HTR-8/SVneo (cell line): ENCODE data around the gene LDLRAD3.

Source experiments
- DNase-seq: peaks from one replicate; pipeline ENCODE4 v3.0.0; 2011; ENCODE audit warnings: low spot score, mixed read lengths; ENCODE audit not compliant: insufficient read length
- FAIRE-seq: peaks from 2 replicates; lab custom pipeline; 2011; peaks lifted over from hg19 to GRCh38; lab: Jason Lieb, UNC

LDLRAD3 gene

GRCh38 chr11:36216061-36216615 lies 272.3 kb downstream of the LDLRAD3 start:
- DNase-seq (no peak), FAIRE-seq (no peak)

- DNase-seq (no peak), FAIRE-seq (no peak)
Observed at GRCh38 chr11:36218283-36218921, 274.5 kb downstream of the LDLRAD3 start.

GRCh38 chr11:36219996-36220395 lies 276.1 kb downstream of the LDLRAD3 start:
- FAIRE-seq (no peak), DNase-seq (no peak)

GRCh38 chr11:36222831-36223635 lies 279.2 kb downstream of the LDLRAD3 start:
- FAIRE-seq, result no peak
- no peak for DNase-seq

GRCh38 chr11:36224209-36224882 lies 280.5 kb downstream of the LDLRAD3 start:
- DNase-seq (no peak), FAIRE-seq (no peak)

- DNase-seq, result no peak
- no peak for FAIRE-seq
Observed at GRCh38 chr11:36227044-36227443, 283.2 kb downstream of the LDLRAD3 start.

- no peak for DNase-seq
- no peak for FAIRE-seq
Observed at GRCh38 chr11:36228689-36229088, 284.8 kb downstream of the LDLRAD3 start.

GRCh38 chr11:36229091-36229705 lies 285.3 kb downstream of the LDLRAD3 start:
- FAIRE-seq (no peak), DNase-seq (no peak)

- no peak for FAIRE-seq
- DNase-seq, result no peak
Observed at GRCh38 chr11:36230779-36231699, 287.2 kb downstream of the LDLRAD3 start.

GRCh38 chr11:36233204-36233603 lies 289.3 kb downstream of the LDLRAD3 start:
- DNase-seq (no peak), FAIRE-seq (no peak)

- FAIRE-seq (no peak), DNase-seq (no peak)
Observed at GRCh38 chr11:36234825-36235224, 291.0 kb downstream of the LDLRAD3 start.

GRCh38 chr11:36235750-36236149 lies 291.9 kb downstream of the LDLRAD3 start:
- FAIRE-seq (peak; percentile 51), DNase-seq (no peak)

- FAIRE-seq, result no peak
- DNase-seq, result no peak
Observed at GRCh38 chr11:36237391-36237790, 293.5 kb downstream of the LDLRAD3 start.

- FAIRE-seq (no peak), DNase-seq (no peak)
Observed at GRCh38 chr11:36238036-36238631, 294.3 kb downstream of the LDLRAD3 start.

GRCh38 chr11:36238881-36239280 lies 295.0 kb downstream of the LDLRAD3 start:
- FAIRE-seq, result no peak

GRCh38 chr11:36239636-36240035 lies 295.8 kb downstream of the LDLRAD3 start:
- FAIRE-seq (no peak), DNase-seq (no peak)

More at GRCh38 chr11:36238881-36239280, 295.0 kb downstream of the LDLRAD3 start:
- DNase-seq, result no peak

- no peak for DNase-seq
- no peak for FAIRE-seq
Observed at GRCh38 chr11:36240173-36240572, 296.3 kb downstream of the LDLRAD3 start.

GRCh38 chr11:36240801-36241200 lies 296.9 kb downstream of the LDLRAD3 start:
- FAIRE-seq, result no peak

GRCh38 chr11:36241497-36241896 lies 297.6 kb downstream of the LDLRAD3 start:
- FAIRE-seq, result no peak
- DNase-seq, result no peak

More at GRCh38 chr11:36240801-36241200, 296.9 kb downstream of the LDLRAD3 start:
- DNase-seq, result no peak
